HG02885 (cell line): ENCODE data around the gene SEBOX.

Experiments
- ATAC-seq: cut with Tn5 transposase; IDR thresholded peaks from one replicate; pipeline ENCODE4 v1.9.1; 2021; ENCODE audit warnings: mild to moderate bottlenecking; ENCODE audit not compliant: unreplicated experiment, poor library complexity

SEBOX gene

DNA sequence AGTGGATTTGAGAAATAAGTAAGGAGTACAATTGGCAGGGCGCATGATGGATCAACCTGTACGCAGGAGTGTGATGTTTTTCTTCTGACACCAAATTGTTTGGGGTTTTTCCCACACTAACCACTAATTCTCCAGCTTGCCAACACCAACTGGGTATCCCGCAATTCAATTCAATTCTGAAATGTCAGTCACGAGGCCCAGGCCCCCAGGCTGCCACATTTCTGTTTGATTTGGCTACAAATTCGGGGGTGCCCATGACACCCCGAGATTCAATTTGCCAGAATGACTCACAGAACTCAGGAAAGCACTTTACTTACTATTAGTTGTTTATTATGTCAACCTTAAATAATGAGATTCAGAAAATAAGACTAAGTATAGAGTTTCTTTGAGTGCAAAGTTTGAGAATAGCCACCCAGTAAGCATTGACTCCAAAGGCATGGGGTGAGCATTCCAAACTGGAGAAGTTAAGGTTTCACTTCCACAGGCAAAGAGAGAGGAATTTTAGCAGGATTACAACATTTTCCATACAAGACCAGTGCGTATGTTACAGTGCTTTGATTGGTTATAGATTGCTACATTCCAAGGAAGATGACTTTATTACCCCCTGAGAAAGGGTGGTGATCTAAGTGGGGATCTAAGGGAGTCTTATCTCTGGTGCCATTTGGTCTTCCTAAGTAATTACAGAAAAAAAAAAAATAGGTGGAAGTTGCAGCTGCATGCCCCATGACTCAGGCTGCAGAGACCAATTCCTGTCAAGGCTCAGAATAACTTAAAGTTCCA is 29.5 kb upstream of the SEBOX start:
- ATAC-seq, result no peak

DNA sequence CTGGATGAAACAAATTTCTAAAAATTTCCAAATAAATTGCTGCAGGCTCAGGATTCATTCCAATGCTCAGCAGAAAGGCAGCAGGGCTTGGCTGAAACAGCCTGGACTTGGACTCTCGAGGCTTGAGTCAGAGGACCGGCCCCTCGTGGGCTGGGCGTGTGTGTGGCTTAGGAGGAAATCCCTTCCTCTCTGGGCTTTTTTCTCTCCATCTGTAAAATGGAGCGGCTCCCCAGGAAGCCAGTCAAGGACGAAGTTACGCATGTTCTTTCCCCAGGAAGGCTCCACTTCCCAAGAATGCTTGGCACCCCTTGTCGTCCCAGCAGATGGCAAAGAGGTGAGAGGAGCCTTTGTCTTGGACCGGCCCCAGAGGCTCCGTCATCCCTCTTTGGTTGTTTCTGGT is 27.5 kb upstream of the SEBOX start:
- no peak for ATAC-seq

DNA sequence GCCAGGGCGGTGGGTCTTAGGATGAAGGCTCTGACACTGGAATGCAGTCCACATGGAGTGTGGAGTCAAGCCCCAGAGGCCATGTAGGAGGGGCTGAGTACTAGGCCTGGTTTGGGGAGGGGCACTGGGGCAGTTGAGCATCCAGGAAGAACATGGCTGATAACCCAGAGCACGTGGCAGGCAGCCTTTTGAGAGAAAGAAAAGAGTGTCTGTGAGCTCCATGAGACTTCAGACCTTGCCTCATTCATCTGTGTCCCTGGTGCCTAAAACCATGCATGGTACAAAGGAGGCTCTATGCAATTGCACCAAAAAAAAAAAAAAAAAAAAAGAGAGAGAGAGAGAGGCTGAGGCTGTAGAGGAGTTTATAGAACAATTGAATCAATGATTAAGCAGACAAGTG is 26.4 kb upstream of the SEBOX start:
- ATAC-seq, result no peak

DNA sequence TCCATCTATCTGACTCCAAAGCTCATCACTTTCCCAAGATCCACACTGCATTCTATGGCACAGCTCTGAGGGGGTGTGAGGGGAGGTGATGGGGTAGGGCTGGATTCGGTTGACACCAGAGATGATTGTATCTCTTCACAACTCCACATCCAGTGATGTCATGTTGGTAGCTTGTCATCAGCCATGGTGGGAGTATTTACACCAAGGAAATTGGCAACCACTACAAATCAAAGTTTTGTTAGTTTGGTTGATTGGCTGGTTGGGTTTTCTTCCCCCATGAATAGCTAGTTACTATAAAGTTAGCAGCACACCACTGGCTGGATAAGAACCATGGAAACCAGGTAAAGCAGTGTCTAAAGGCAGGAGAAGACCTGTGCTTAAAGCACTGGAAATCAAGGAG is 26.0 kb upstream of the SEBOX start:
- ATAC-seq, result no peak

DNA sequence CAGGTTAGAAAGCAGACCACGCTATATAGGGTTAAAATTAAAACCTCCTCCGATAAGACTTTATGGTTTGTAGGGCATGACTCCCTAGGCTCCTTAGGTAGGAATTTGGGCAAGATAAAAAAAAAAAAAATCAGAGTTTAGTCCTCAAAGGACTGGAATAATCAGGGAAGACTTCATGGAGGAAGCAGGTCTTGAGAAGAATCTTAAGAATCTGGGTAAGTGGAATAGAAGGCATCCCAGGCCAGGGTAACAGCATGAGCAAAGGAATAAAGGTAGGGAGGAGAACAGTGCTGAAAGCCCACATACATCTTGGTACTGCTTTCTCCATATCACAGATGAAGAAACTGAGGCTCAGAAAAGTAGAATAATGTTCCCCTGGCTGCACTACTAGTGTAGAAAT is 25.6 kb upstream of the SEBOX start:
- no peak for ATAC-seq

DNA sequence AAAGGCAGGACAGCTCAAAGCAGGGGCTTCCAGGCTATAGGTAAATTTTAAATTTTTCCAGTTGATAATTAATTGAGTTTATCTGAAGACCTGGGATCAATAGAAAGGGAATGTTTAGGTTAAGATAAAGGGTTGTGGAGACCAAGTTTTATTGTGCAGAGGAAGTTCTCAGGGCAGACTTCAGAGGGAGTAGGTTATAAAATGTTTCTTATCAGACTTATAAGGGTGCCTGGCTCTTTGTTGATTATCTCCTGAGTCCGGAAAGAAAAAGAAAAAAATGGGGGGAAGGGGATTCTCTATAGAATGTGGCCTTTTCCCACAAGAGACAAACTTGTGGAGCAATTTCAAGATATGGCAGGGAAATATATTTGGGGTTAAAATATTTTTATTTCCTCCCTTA is 25.1 kb upstream of the SEBOX start:
- ATAC-seq, result no peak

DNA sequence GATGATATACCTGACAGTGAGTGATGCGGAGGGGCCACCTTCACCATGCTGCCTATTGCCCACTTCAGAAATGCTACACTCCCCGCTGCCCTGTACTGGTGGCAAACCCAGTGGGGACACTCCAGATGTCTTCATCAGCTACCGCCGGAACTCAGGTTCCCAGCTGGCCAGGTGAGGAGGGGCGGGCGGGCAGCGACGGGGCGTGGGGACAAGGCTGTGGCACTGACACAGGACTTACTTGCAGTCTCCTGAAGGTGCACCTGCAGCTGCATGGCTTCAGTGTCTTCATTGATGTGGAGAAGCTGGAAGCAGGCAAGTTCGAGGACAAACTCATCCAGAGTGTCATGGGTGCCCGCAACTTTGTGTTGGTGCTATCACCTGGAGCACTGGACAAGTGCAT is 23.1 kb upstream of the SEBOX start:
- no peak for ATAC-seq

DNA sequence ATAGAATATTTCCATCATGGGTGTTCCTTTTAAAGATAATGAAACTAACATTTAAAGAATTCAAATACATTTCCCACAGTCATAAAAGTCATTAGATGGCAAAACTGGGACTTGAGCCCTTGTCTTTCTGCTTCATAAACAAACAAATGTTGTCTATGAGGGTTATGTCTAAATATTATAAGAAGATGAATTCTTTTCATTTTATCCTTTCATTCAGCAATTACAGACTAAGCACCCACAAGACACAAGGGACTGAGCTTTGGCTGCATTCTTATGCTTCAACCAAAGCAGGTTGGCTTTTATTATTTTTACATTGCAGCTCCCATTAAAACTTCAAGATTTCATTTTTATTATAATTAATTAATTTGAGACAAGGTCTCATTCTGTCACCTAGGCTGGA is 21.4 kb upstream of the SEBOX start:
- no peak for ATAC-seq

DNA sequence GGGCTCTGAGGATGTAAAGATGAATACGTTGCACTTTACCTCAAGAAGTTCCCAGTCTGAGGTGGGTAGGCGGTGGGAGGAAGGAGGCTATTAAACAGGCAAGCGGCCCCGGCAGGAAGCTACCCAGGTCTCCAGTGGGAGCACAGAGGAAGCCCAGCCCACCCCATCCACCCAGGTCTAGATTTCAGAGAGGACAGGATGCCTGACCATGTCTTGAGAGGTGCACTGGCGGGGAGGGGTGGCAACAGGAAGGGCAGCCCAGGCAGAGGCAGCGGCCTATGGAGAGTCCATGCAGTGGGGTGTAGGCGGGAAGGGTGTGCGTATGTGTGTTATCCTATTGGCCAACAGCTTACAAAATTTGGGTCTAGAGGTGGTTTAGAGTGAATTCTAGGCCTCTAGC is 20.4 kb upstream of the SEBOX start:
- ATAC-seq, result no peak

DNA sequence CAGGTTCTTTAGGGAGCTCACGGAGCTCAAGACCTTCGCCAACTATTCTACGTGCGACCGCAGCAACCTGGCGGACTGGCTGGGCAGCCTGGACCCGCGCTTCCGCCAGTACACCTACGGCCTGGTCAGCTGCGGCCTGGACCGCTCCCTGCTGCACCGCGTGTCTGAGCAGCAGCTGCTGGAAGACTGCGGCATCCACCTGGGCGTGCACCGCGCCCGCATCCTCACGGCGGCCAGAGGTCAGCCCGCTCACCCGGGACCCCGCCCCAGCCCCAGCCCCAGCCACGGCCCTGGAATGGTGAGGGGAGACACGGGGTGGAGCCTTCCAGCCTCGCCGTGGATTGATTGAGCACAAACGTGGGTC is 20.0 kb upstream of the SEBOX start:
- no peak for ATAC-seq

DNA sequence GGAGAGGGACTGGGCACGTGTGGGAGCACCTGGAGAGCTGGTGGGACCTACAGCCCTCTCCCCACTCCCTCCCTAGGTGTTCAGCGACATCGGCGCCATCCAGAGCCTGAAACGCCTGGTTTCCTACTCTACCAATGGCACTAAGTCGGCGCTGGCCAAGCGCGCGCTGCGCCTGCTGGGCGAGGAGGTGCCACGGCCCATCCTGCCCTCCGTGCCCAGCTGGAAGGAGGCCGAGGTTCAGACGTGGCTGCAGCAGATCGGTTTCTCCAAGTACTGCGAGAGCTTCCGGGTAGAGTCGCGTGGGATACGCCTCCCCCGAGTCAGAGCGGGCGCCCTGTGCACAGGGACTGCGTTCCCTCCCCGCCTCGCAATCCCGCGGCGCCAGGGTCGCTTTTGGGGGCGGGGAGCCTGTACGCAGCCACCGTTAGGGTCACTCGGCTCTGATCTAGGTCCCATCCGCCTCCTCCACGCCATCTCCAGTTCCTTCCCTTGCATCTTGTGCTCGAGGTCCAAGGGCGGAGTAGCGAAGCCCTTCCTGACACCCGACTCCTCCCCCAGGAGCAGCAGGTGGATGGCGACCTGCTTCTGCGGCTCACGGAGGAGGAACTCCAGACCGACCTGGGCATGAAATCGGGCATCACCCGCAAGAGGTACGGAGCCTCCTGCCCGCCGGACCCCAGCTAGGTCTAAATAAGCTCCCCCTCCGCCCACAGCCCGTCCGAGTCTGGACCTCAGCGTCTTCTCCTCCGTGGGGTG is 19.5 kb upstream of the SEBOX start:
- no peak for ATAC-seq

DNA sequence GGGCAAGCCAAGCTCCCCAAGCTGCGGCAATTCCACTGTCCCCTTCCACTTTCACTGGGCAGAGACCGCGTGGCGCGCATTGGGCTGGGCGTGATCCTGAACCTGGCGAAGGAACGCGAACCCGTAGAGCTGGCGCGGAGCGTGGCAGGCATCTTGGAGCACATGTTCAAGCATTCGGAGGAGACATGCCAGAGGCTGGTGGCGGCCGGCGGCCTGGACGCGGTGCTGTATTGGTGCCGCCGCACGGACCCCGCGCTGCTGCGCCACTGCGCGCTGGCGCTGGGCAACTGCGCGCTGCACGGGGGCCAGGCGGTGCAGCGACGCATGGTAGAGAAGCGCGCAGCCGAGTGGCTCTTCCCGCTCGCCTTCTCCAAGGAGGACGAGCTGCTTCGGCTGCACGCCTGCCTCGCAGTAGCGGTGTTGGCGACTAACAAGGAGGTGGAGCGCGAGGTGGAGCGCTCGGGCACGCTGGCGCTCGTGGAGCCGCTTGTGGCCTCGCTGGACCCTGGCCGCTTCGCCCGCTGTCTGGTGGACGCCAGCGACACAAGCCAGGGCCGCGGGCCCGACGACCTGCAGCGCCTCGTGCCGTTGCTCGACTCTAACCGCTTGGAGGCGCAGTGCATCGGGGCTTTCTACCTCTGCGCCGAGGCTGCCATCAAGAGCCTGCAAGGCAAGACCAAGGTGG is 16.3 kb upstream of the SEBOX start:
- no peak for ATAC-seq

DNA sequence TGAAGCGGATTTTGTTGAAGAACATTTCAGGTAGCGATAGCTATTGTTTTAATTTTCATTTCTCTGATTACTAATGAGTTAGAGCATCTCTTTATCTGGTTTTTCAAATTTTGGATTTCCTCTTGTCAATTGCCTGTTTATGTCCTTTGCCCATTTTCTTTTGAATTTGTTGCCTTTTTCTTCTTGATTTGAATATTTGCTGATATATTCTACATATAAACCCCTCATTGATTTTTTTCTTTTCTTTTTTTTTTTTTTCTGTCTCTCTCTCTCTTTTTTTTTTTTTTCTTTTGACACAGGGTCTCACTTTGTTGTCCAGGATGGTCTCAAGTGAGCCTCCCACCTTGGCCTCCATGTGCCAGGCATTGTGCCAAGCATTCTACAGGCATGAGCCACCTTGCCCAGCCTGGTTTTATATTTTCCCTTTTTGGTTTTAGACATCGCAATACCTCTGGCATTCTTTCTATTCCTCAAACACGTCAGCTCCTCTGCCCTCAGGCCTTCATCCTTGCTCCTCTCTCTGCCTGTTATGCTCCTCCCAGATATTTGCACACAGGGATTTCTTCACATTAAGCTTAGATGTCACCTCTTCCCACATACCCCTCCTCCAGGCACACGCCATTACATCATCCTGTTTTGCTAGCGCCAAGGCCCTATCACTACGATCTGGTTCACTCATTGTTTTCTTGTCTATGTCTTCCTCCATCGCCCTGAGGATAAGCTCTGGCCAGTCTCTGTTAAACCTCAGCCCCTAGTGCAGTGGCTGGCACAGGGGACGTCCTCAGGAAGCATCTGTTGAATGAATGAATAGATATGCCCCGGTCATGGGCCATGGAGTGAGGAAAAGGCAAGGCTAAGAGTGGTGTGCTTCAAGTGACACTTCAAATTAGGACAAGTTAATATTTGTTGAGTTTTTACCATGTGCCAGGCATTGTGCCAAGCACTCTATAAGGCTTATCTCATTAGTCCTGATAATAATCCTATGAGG is 15.1 kb upstream of the SEBOX start:
- ATAC-seq, result no peak

DNA sequence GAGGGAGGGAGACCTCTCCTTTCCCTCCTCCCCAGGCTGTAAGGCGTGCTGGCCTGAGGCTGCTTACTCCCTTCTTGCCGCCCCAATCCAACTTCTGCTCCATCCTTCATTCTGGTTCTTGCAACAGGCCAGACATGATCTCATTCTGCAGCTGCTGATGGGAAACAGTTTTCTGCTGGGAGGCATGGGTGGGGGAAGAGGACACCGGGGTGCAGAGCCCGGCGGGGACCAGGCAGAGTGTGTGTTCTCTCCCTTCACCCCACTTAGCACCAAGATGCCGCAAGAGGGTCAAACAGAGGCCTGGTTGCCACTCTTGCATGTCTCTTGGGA is 7.9 kb upstream of the SEBOX start:
- no peak for ATAC-seq

DNA sequence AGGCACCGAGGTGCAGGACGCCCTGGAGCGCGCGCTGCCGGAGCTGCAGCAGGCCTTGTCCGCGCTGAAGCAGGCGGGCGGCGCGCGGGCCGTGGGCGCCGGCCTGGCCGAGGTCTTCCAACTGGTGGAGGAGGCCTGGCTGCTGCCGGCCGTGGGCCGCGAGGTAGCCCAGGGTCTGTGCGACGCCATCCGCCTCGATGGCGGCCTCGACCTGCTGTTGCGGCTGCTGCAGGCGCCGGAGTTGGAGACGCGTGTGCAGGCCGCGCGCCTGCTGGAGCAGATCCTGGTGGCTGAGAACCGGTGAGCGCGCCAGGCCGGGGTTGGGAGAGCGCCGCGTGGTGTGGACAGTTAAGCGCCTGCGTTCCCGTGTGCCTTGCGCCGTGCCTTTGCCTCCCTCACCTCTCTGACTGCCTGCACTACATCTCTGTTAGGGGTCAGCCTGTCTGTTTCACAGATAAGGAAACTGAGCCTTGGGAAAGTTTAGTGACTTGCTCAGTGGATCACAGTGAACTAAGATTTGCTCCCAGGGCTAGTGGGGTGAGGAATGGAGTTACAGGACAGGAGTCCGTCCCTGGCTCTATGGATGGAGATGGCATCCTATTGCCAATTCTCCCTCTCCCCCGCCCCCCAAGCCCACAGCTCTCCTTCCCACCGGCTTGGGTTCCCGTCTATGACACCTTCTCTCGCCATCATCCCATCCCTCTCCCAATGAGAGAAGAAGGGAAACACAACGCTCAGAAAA is 7.4 kb upstream of the SEBOX start:
- peak; percentile 15 for ATAC-seq

DNA sequence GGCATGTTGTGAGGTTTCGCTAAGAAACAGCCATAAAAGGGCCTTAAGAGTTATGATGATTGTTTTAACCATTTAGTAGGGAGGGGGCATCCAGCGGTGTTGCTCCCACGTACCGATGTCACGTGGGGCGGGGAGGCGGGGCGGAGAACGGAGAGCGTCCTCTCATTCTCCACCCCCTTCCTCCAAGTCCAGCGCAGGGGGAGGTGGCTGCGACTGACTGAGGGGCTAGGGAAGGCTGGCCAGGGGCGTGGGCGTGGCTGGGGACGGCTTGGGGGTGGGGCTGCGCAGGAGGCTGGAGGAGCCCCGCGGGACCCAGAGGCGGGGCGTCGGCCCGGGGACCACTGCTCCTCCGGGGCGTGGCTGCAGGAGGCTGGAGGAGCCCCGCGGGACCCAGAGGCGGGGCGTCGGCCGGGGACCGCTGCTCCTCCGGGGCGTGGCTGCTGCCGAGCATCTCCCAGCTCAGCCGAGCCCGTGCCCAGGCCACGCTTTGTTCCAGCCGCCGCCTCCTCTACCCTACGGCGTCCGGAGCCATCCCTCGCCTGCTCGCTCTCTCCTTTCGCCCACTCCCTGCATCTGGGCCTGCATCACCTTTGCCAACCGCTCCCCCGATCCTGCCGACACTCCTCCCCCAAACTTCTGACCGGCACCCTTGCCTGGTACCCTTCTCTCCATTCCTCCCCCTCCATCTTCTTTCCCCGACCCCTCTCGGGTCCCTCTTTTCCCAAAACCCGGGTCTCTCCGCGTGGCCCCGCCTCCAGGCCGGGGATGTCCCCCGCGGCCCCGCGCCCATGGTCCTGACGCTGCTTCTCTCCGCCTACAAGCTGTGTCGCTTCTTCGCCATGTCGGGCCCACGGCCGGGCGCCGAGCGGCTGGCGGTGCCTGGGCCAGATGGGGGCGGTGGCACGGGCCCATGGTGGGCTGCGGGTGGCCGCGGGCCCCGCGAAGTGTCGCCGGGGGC is 6.5 kb upstream of the SEBOX start, which contains the start of gene SARM1:
TSS of gene SARM1 (plus strand) at position 450 of the 958 bp plus-strand sequence. CDS start at position 789, 339 bp downstream.
- ATAC-seq, result peak; percentile 86

DNA sequence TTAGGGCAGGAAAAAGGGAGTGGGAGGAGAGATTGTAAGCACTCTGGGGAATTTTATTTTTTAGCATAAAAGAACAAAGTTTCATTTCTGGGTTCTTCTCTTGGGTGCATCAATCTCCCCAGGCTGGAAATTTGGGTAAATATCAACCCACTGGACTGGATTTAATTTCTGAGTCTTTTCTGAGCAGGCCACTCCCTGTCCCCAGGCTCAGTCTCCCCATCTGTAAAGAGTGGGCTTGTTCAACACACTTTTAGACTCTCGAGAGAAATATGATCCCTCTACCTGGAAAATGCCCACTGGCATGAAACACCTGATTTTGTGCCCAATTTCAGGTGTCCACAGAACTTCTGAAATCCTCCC is 5.7 kb upstream of the SEBOX start:
- ATAC-seq, result no peak

DNA sequence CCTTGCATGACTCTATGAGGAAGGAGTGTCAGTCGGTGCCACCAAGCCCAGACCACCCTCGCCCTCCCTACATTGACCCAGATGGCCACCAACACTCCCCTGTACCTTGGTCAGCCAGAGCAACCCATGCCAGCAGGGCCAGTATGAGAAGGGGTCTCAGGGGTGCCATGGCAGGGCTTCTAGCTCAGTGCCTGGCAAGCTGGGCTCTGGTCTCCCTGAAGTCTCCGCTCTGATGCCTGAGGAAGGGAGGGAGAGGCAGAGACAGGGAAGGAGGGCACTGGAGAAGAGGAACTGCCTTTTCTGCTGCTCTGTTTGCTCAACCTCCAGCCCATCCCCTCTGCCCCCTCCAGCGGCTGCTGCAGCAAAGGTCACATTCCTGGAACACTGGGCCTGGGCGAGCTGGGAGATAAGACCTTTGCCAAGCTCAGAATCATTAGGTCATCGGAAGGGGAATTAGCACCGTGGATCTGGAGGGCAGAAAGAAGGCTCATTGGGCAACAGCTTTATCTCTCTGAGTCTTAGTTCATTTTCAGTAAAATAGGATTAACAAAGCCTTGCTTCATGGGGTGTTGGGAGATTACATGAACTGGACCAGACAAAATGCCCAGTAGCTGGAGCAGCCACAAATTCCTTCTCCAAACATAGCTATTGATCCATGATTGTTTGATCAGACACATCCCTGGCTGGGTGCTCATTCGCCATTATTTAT is 5.2 kb upstream of the SEBOX start, which contains the start of gene VTN:
TSS of gene VTN (minus strand) at position 273 of the 709 bp plus-strand sequence. CDS start at position 169, 104 bp downstream.
- ATAC-seq, result no peak
